NCI-H187 (cell line): ENCODE results near the gene PNRC2.
A peak's percentile ranks its signal among the peaks of the same experiment; 100 is the strongest.
"Not testable (repeated sequence)": the region's sequence is repeated elsewhere in the genome, so short reads cannot be mapped to it uniquely, and the experiment has no call there.

Experiments
- DNase-seq, 2 experiments: peaks; one replicate each; lab custom pipeline; 2025; lab: John Stamatoyannopoulos, UW

The PNRC2 gene

GRCh38 chr1:23992011-23992410, 32.4 kb downstream of the PNRC2 start:
- not testable (repeated sequence) for DNase-seq

- no peak for DNase-seq
Measured at GRCh38 chr1:23995431-23995837, 35.8 kb downstream of the PNRC2 start.

GRCh38 chr1:23996700-23997229, 37.1 kb downstream of the PNRC2 start:
- DNase-seq = no peak

GRCh38 chr1:23997812-23998211, 38.2 kb downstream of the PNRC2 start:
- DNase-seq = no peak

- no peak for DNase-seq
Measured at GRCh38 chr1:23999156-23999671, 39.6 kb downstream of the PNRC2 start.

- no peak for DNase-seq
Measured at GRCh38 chr1:24002695-24003094, 43.1 kb downstream of the PNRC2 start.

GRCh38 chr1:24003331-24003972, 43.8 kb downstream of the PNRC2 start:
- DNase-seq = peak; percentile 50 to 54

- no peak for DNase-seq
Measured at GRCh38 chr1:24004132-24004531, 44.5 kb downstream of the PNRC2 start.

GRCh38 chr1:24005163-24005562, 45.5 kb downstream of the PNRC2 start:
- DNase-seq = no peak

- no peak for DNase-seq
Measured at GRCh38 chr1:24007079-24007478, 47.5 kb downstream of the PNRC2 start.

GRCh38 chr1:24008574-24009184, 49.1 kb downstream of the PNRC2 start:
- not testable (repeated sequence) for DNase-seq

GRCh38 chr1:24009406-24009805, 49.8 kb downstream of the PNRC2 start:
- DNase-seq = no peak

- no peak for DNase-seq
Measured at GRCh38 chr1:24010650-24011049, 51.0 kb downstream of the PNRC2 start.

GRCh38 chr1:24012878-24013277, 53.2 kb downstream of the PNRC2 start:
- not testable (repeated sequence) for DNase-seq
